ENCODE results near the gene DCLK2.

GRCh38 chr4:150244600-150244999 lies 166.4 kb downstream of the DCLK2 start:
- TF ChIP-seq CTCF (IDR thresholded peaks at IDR 0.05; ENCODE audit: poor library complexity, severe bottlenecking): no peak
- TF ChIP-seq, protein P1, sequence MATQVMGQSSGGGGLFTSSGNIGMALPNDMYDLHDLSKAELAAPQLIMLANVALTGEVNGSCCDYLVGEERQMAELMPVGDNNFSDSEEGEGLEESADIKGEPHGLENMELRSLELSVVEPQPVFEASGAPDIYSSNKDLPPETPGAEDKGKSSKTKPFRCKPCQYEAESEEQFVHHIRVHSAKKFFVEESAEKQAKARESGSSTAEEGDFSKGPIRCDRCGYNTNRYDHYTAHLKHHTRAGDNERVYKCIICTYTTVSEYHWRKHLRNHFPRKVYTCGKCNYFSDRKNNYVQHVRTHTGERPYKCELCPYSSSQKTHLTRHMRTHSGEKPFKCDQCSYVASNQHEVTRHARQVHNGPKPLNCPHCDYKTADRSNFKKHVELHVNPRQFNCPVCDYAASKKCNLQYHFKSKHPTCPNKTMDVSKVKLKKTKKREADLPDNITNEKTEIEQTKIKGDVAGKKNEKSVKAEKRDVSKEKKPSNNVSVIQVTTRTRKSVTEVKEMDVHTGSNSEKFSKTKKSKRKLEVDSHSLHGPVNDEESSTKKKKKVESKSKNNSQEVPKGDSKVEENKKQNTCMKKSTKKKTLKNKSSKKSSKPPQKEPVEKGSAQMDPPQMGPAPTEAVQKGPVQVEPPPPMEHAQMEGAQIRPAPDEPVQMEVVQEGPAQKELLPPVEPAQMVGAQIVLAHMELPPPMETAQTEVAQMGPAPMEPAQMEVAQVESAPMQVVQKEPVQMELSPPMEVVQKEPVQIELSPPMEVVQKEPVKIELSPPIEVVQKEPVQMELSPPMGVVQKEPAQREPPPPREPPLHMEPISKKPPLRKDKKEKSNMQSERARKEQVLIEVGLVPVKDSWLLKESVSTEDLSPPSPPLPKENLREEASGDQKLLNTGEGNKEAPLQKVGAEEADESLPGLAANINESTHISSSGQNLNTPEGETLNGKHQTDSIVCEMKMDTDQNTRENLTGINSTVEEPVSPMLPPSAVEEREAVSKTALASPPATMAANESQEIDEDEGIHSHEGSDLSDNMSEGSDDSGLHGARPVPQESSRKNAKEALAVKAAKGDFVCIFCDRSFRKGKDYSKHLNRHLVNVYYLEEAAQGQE (IDR thresholded peaks at IDR 0.05; ENCODE audit: borderline replicate concordance): no peak
- TF ChIP-seq EP300 (conservative IDR thresholded peaks at IDR 0.05; ENCODE audit: poor library complexity, severe bottlenecking): no peak
- no peak for TF ChIP-seq POLR2AphosphoS5 (IDR thresholded peaks at IDR 0.05)
- TF ChIP-seq EZH2 (IDR thresholded peaks at IDR 0.05; ENCODE audit: borderline replicate concordance, insufficient read depth, low read length, poor library complexity, severe bottlenecking): no peak
- no peak for TF ChIP-seq RAD21 (conservative IDR thresholded peaks at IDR 0.05)
- no peak for TF ChIP-seq SMC3 (conservative IDR thresholded peaks at IDR 0.05; ENCODE audit: poor library complexity)
- no peak for TF ChIP-seq MXI1 (conservative IDR thresholded peaks at IDR 0.05; ENCODE audit: poor library complexity, severe bottlenecking)
